ENCODE results near the gene MTUS2.

The MTUS2 gene

GRCh38 chr13:29537736-29538651, 717.9 kb downstream of the MTUS2 start:
- no peak for DNase-seq

- DNase-seq, result no peak
Observed at GRCh38 chr13:29538652-29539040, 718.5 kb downstream of the MTUS2 start.

- DNase-seq, result no peak
Observed at GRCh38 chr13:29539856-29540255, 719.7 kb downstream of the MTUS2 start.

GRCh38 chr13:29540334-29540733, 720.2 kb downstream of the MTUS2 start:
- DNase-seq, result no peak

GRCh38 chr13:29540799-29541198, 720.7 kb downstream of the MTUS2 start:
- DNase-seq, result no peak

- DNase-seq, result no peak
Observed at GRCh38 chr13:29541400-29541799, 721.3 kb downstream of the MTUS2 start.

- no peak for DNase-seq
Observed at GRCh38 chr13:29542381-29542780, 722.2 kb downstream of the MTUS2 start.

GRCh38 chr13:29543230-29544215, 723.4 kb downstream of the MTUS2 start:
- no peak for DNase-seq

- no peak for DNase-seq
Observed at GRCh38 chr13:29545988-29546387, 725.8 kb downstream of the MTUS2 start.

GRCh38 chr13:29546662-29547061, 726.5 kb downstream of the MTUS2 start:
- DNase-seq, result no peak

- DNase-seq, result no peak
Observed at GRCh38 chr13:29547153-29547552, 727.0 kb downstream of the MTUS2 start.

- DNase-seq, result no peak
Observed at GRCh38 chr13:29548722-29549121, 728.6 kb downstream of the MTUS2 start.

- no peak for DNase-seq
Observed at GRCh38 chr13:29550430-29550988, 730.4 kb downstream of the MTUS2 start.

GRCh38 chr13:29551214-29551613, 731.1 kb downstream of the MTUS2 start:
- DNase-seq, result no peak
